Pancreas (tissue), 10 donors: Measurements from ENCODE around the gene EXOC3. TPM values are rescaled to one million over a fixed set of nuclear protein-coding genes. Genes with fewer than 3 reads are reported as not detected.
"Not testable (repeated sequence)": the region's sequence is repeated elsewhere in the genome, so short reads cannot be mapped to it uniquely, and the experiment has no call there.

Experiments used
- ATAC-seq, 4 donors: fragments of 200-7000 bp; cut with Tn5 transposase; one replicate each; pipeline versions ENCODE4 v1.8.0 to v1.9.1; 2020; ENCODE audit warnings: mild to moderate bottlenecking in 4 of 4, moderate library complexity in 4 of 4
- DNase-seq, 6 donors: peaks; one replicate each; pipeline ENCODE4 v3.0.0-alpha.2; 2020
- FAIRE-seq: peaks from 2 replicates; lab custom pipeline; 2012; peaks lifted over from hg19 to GRCh38; lab: Jason Lieb, UNC
- H3K27ac ChIP-seq, 4 donors: fragments of 200-600 bp; sonication (generic); 1 replicate in 3 of 4; 2 replicates in 1 of 4; pipeline versions ENCODE4 v1.5.0 to v1.8.0; 2020
- H3K27me3 ChIP-seq, 4 donors: fragments of 200-600 bp; one replicate each; pipeline ENCODE4 v1.8.0; 2021
- H3K36me3 ChIP-seq, 3 donors: fragments of 200-600 bp; sonication (generic) in 1 of 3; one replicate each; pipeline versions ENCODE4 v1.5.0 to v1.8.0; 2020 to 2021
- H3K4me1 ChIP-seq, 3 donors: fragments of 200-600 bp; one replicate each; pipeline ENCODE4 v1.8.0; 2021
- H3K4me3 ChIP-seq, 4 donors: fragments of 200-600 bp; sonication (generic) in 2 of 4; one replicate each; pipeline versions ENCODE4 v1.5.0 to v1.8.0; 2020 to 2021
- H3K9me3 ChIP-seq, 4 donors: fragments of 200-600 bp; one replicate each; pipeline ENCODE4 v1.8.0; 2021
- WGBS, 2 donors: extraction: QIAGEN DNeasy Blood & Tissue Kit; methylation state at CpG; one replicate each; pipeline ENCODE4 v1.1.7; 2013; 5-methylcytosine and 5-hydroxymethylcytosine counted together
- intact Hi-C, 3 donors: fragments of 100-400 bp; cut with DNase I; formaldehyde crosslinking; loops; one replicate each; pipeline versions ENCODE4 v1.11.1 to v1.14.2; 2022
- polyA plus RNA-seq, 2 donors: library from polyadenylated mRNA; stranded (reverse); fragments of 200-250 nt; gene quantifications; one replicate each; pipeline ENCODE4 v1.2.3, GENCODE V29; 2013
- total RNA-seq, 6 donors: library from RNA; stranded (reverse); fragmentation: NEBNext Ultra II Directional in 4 of 6; extraction: Animal tissue kit (Norgen Biotek cat#: 25700) in 4 of 6; gene quantifications; one replicate each; pipeline versions ENCODE4 v1.2.1 to v1.2.4, GENCODE V29; 2021 to 2023
- TF ChIP-seq, protein P1 (sequence below), 4 donors: fragments of 200-600 bp; sonication (generic) in 3 of 4; IDR thresholded peaks; one replicate each; pipeline versions ENCODE4 v1.5.0 to v1.8.0; 2021; ENCODE audit warnings: antibody characterized with exemption in 4 of 4
- donor health status: healthy with polysubstance abuse.
- donor health status: DM: no; HTN: no; CAD: no; lungs with moderate emphysema.
- donor health status: DM: no; HTN: no; CAD: no.
- donor health status: control.
- donor health status: control.
- donor health status: Bipolar disorder and iron deficiency.
- donor health status: DM: yes; HTN: yes; CAD: no.
- donor health status: DM: no; HTN: no; CAD: no.
- donor health status: DM: no; HTN: no; CAD: no.
- donor health status: DM: yes; HTN: yes; CAD: no.

The EXOC3 gene
- total and polyA plus RNA-seq, 8 donors, result 24.5 to 71.8 (median 38.8) TPM

DNA sequence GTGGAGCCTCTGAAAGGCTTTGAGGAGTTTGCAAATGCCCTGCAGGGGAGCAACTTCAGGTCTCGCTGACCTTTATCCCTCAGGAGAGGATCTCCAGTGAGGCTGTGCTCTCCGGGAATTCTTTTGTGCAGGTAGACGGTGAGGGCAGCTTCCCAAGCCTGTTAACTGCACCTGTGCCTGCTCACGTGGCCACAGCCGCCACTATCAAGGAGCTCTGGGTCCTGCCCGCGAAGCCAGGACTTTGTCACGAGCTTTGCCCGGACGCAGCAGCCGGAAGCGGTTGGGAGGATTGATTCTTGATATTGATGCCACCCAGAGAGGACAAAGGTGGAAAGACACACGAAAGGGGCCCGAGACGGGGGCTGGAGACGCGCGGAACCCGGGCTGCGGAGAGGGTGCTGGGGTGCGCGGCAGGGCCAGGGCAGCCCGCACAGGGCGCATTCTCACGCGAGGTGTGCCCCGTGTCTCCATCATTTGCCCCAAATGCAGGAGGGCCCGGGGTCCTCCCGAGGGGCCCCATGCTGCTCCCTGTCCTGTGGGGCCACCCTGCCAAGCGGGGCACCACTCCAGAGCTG lies 63.1 kb downstream of the EXOC3 start:
- H3K9me3 ChIP-seq, result no peaks in the 10 kb centered on the region
- no peaks in the 10 kb centered on the region for H3K27me3 ChIP-seq
- no peaks in the 10 kb centered on the region for H3K4me1 ChIP-seq
- TF ChIP-seq, protein P1, sequence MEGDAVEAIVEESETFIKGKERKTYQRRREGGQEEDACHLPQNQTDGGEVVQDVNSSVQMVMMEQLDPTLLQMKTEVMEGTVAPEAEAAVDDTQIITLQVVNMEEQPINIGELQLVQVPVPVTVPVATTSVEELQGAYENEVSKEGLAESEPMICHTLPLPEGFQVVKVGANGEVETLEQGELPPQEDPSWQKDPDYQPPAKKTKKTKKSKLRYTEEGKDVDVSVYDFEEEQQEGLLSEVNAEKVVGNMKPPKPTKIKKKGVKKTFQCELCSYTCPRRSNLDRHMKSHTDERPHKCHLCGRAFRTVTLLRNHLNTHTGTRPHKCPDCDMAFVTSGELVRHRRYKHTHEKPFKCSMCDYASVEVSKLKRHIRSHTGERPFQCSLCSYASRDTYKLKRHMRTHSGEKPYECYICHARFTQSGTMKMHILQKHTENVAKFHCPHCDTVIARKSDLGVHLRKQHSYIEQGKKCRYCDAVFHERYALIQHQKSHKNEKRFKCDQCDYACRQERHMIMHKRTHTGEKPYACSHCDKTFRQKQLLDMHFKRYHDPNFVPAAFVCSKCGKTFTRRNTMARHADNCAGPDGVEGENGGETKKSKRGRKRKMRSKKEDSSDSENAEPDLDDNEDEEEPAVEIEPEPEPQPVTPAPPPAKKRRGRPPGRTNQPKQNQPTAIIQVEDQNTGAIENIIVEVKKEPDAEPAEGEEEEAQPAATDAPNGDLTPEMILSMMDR (IDR thresholded peaks at IDR 0.05), result no peak
- WGBS, 2 donors, result 38 to 40% methylated on average over 24 to 30 of the region's 30 CpGs
- ATAC-seq (peak; percentile 40 to 71 (median 52)), DNase-seq (peak in 1 of 6 donors; percentile 47), FAIRE-seq (no peak)
- H3K27ac ChIP-seq, result no peak overlapping the region
- no peaks in the 10 kb centered on the region for H3K36me3 ChIP-seq
- intact Hi-C loops, result no loop called here
- H3K4me3 ChIP-seq, result no peak overlapping the region

DNA sequence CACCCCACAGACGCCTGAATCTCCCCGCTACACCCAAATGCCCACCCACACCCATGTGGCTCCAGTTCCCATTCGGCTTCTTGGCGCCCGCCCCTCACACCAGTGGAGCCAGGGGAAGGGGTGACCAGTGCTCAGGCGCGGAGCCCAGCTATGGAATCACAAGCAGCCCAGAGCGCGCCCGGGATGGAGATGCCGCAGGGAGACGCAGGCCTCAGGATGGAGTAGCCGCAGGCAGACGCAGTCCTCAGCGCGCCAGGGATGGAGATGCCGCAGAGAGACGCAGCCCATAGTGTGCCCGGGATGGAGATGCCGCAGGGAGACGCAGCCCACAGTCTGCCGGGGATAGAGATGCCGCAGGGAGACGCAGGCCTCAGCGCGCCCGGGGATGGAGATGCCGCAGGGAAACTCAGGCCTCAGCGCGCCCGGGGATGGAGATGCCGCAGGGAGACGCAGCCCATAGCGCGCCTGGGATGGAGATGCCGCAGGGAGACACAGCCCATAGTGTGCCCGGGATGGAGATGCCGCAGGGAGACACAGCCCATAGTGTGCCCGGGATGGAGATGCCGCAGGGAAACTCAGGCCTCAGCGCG lies 65.1 kb downstream of the EXOC3 start:
- ATAC-seq, H3K9me3 ChIP-seq, H3K27ac ChIP-seq, intact Hi-C loops, H3K4me1 ChIP-seq, H3K27me3 ChIP-seq, H3K4me3 ChIP-seq, H3K36me3 ChIP-seq, FAIRE-seq: not testable (repeated sequence)
- WGBS, 2 donors, result 94 to 96% methylated on average over 39 to 42 of the region's 42 CpGs
- peak in 1 of 6 donors; percentile 65 for DNase-seq

DNA sequence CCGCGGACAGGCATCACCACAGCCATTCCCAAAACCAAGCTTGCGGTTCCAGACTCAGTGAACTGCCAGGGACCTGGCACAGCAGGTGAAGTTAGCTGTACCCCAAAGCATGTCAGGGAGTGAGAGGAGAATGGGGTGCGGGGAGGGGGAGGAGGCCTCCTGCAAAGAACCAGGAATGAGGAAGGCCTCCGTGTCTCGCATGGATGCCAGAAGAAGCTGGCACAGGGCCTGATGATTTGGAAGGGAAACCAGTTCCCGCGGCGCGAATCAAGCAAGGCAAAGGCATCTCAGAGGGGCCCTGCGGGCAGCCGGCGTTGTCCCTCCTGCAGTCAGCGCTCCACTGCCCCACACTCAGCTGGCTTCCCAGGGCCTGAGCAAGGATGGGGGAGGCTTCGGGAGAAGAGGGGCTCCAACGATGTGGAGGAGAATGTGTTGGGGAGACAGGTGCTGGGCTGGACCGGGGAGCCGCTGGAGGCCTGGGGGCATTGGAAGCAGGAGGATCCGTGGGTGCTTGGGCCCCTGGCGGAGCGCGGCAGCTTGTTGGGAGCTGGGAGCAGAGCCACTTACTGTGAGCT lies 66.7 kb downstream of the EXOC3 start:
- intact Hi-C loops, result no loop called here
- H3K27ac ChIP-seq, result no peak overlapping the region

DNA sequence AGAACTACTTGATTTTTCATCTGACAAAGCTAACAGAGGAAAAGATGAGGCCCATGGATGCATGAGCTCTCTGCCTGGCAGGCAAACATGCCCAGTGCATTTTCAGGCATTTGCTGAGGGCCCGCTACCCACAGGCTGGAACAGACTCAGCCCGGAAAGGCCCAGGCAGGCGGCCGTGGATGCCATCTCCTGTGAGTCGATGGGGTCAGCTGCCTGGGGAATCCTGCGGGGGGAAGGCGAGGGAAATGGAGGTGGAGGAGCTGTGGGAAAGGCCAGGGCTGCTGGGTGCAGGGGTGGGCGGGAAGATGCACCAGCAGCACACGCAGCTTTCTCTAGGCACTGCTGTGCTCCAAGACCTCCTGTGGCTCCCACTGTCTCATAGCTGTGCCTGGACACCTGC lies 67.5 kb downstream of the EXOC3 start:
- Histone ChIP-seq H3K4me3 (no peak overlapping the region), H3K27ac (no peak overlapping the region), H3K4me1 (no peaks in the 10 kb centered on the region), H3K9me3 (no peaks in the 10 kb centered on the region), H3K36me3 (no peaks in the 10 kb centered on the region), H3K27me3 (no peaks in the 10 kb centered on the region)
- FAIRE-seq (no peak), ATAC-seq (no peak), DNase-seq (peak in 1 of 6 donors; percentile 32)
- TF ChIP-seq, protein P1 (IDR thresholded peaks at IDR 0.05), result no peak
- intact Hi-C loops, result no loop called here
- 73 to 77% methylated on average over 6 to 9 of the region's 9 CpGs for WGBS, 2 donors

More for the DNA sequence above, 66.7 kb downstream of the EXOC3 start:
- H3K4me3 ChIP-seq, result no peak overlapping the region
- H3K9me3 ChIP-seq, result no peaks in the 10 kb centered on the region
- H3K27me3 ChIP-seq, result no peaks in the 10 kb centered on the region
- ATAC-seq (peak in 1 of 4 donors; percentile 24), DNase-seq (peak in 4 of 6 donors; percentile 30 to 65 (median 44)), FAIRE-seq (no peak)
- H3K4me1 ChIP-seq, result no peaks in the 10 kb centered on the region
- WGBS, 2 donors, result 62 to 64% methylated on average over 22 of the region's 22 CpGs
- TF ChIP-seq, protein P1 (IDR thresholded peaks at IDR 0.05), result no peak
- no peaks in the 10 kb centered on the region for H3K36me3 ChIP-seq

DNA sequence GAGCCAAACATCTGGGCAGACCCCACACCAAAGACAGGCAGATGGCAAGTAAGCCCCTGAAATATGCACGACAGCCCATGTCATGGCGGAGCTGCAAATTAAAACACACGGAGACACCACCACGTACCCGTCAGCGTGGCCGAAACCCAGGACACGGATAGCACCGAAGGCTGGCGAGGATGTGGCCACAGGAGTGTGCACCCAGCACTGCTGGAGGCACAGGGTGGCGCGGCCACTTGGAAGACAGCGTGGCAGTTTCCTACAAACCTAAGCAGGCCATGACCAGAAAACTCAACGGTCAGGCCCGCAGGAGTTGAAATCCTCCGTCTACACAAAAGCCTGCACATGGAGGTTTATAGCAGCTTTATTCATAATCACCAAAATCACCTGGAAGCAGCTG lies 68.5 kb downstream of the EXOC3 start:
- Histone ChIP-seq H3K27me3 (no peaks in the 10 kb centered on the region), H3K9me3 (no peaks in the 10 kb centered on the region), H3K27ac (no peak overlapping the region), H3K36me3 (no peaks in the 10 kb centered on the region), H3K4me1 (no peaks in the 10 kb centered on the region), H3K4me3 (no peak overlapping the region)
- TF ChIP-seq, protein P1 (IDR thresholded peaks at IDR 0.05), result no peak
- 81 to 88% methylated on average over 16 of the region's 16 CpGs for WGBS, 2 donors
- intact Hi-C loops, result no loop called here
- FAIRE-seq (no peak), ATAC-seq (no peak), DNase-seq (peak in 1 of 6 donors; percentile 19)
